CD4-positive, alpha-beta memory T cell (primary cell): ENCODE measurements around the gene TENT4B. TPM values are rescaled to one million over a fixed set of nuclear protein-coding genes. Genes with fewer than 3 reads are reported as not detected.
"Not testable (repeated sequence)": the region's sequence is repeated elsewhere in the genome, so short reads cannot be mapped to it uniquely, and the experiment has no call there.

Source experiments
- CTCF ChIA-PET: fragments of 350-600 bp; sonication (Branson Sonifier 250); formaldehyde crosslinking; loops from one replicate; lab custom pipeline; 2021; ENCODE audit warnings: inconsistent platforms; ENCODE audit not compliant: partially characterized antibody; lab: Charles Lee
- POLR2A ChIA-PET: fragments of 350-600 bp; sonication (Branson Sonifier 250); formaldehyde crosslinking; loops from one replicate; lab custom pipeline; 2021; ENCODE audit not compliant: partially characterized antibody; lab: Charles Lee
- DNase-seq, 5 donors: peaks; one replicate each; pipeline versions ENCODE4 v3.0.0 to v3.0.0-alpha.2; 2020 to 2022; ENCODE audit warnings: mixed read lengths in 1 of 5
- H3K27ac ChIP-seq: one replicate; pipeline ENCODE4 v1.7.0; 2013; ENCODE audit warnings: low read depth, low read length
- H3K27me3 ChIP-seq: 2 replicates; pipeline ENCODE4 v1.7.0; 2013; ENCODE audit warnings: mild to moderate bottlenecking, low read length, moderate library complexity; ENCODE audit not compliant: insufficient read depth
- H3K36me3 ChIP-seq: 2 replicates; pipeline ENCODE4 v1.7.0; 2013; ENCODE audit warnings: mild to moderate bottlenecking, low read length, moderate library complexity; ENCODE audit not compliant: insufficient read depth
- H3K4me1 ChIP-seq: 2 replicates; pipeline ENCODE4 v1.7.0; 2013; ENCODE audit warnings: mild to moderate bottlenecking, low read length, moderate library complexity; ENCODE audit not compliant: insufficient read depth
- H3K4me3 ChIP-seq, 2 donors: one replicate each; pipeline ENCODE4 v1.7.0; 2013; ENCODE audit warnings: low read length in 2 of 2, mild to moderate bottlenecking in 1 of 2
- H3K9me3 ChIP-seq, 2 donors: one replicate each; pipeline ENCODE4 v1.7.0; 2013; ENCODE audit warnings: low read length in 2 of 2, control low read depth in 1 of 2; ENCODE audit not compliant: control insufficient read depth in 1 of 2
- H3K27ac Mint-ChIP-seq, 7 donors: one replicate each; pipeline ENCODE4 v1.8.0; 2020 to 2021; ENCODE audit warnings: mixed read lengths in 7 of 7, mild to moderate bottlenecking in 6 of 7, inconsistent platforms in 3 of 7, moderate library complexity in 3 of 7
- H3K27me3 Mint-ChIP-seq, 2 donors: one replicate each; pipeline ENCODE4 v1.8.0; 2020 to 2021; ENCODE audit warnings: mixed read lengths in 2 of 2
- H3K36me3 Mint-ChIP-seq, 2 donors: one replicate each; pipeline ENCODE4 v1.8.0; 2020 to 2021; ENCODE audit warnings: mixed read lengths in 2 of 2, inconsistent platforms in 1 of 2, mild to moderate bottlenecking in 1 of 2
- H3K4me1 Mint-ChIP-seq, 4 donors: one replicate each; pipeline ENCODE4 v1.8.0; 2020 to 2021; ENCODE audit warnings: mixed read lengths in 4 of 4, mild to moderate bottlenecking in 1 of 4
- H3K4me3 Mint-ChIP-seq, 8 donors: one replicate each; pipeline ENCODE4 v1.8.0; 2020 to 2021; ENCODE audit warnings: mixed read lengths in 8 of 8, mild to moderate bottlenecking in 7 of 8, moderate library complexity in 6 of 8, inconsistent platforms in 3 of 8
- H3K9me3 Mint-ChIP-seq, 8 donors: one replicate each; pipeline ENCODE4 v1.8.0; 2020 to 2021; ENCODE audit warnings: mixed read lengths in 8 of 8, mild to moderate bottlenecking in 5 of 8, inconsistent platforms in 3 of 8, moderate library complexity in 1 of 8
- intact Hi-C: fragments of 100-400 bp; cut with micrococcal nuclease; formaldehyde crosslinking; loops from one replicate; pipeline ENCODE4 v1.15.1; 2023
- polyA plus RNA-seq, 2 donors: library from polyadenylated mRNA; unstranded; fragments of 300-500 nt; fragmentation: Illumina TruSeq; gene quantifications; one replicate each; pipeline ENCODE4 v1.2.3, GENCODE V29; 2021
- total RNA-seq, 2 experiments: library from RNA; stranded (reverse); gene quantifications; one replicate each; pipeline ENCODE4 v1.2.3, GENCODE V29; 2021

Gene TENT4B
- total and polyA plus RNA-seq, 4 experiments from 2014 or later = 2.7 to 23.5 (median 15.2) TPM

- Histone ChIP-seq H3K36me3 (no peaks in the 10 kb centered on the region), H3K27ac (no peak overlapping the region), H3K9me3 (no peaks in the 10 kb centered on the region), H3K4me3 (no peak overlapping the region), H3K27me3 (no peaks in the 10 kb centered on the region), H3K4me1 (no peaks in the 10 kb centered on the region)
- CTCF ChIA-PET = interaction anchor here (1.0 kb wide), 1 partner anchor 11 kb away, joined by 3 read pairs; no protein-coding TSS in a partner anchor
- Mint-ChIP-seq H3K27me3 (no peaks in the 10 kb centered on the region), H3K4me1 (peaks cover 0 to 1% (median 0%) of the 10 kb centered on the region in 4 donors), H3K4me3 (no peak overlapping the region), H3K9me3 (peaks cover 0 to 3% (median 0%) of the 10 kb centered on the region in 8 donors), H3K36me3 (no peaks in the 10 kb centered on the region), H3K27ac (no peak overlapping the region)
- no peak for DNase-seq
- intact Hi-C loops = no loop called here
- POLR2A ChIA-PET = no interaction called here
These were observed 85.2 kb downstream of the TENT4B start for GRCh38 chr16:50238314-50238713.

GRCh38 chr16:50238868-50239301 lies 85.8 kb downstream of the TENT4B start:
- H3K27ac ChIP-seq = no peak overlapping the region
- H3K4me1 Mint-ChIP-seq = peaks cover 0 to 1% (median 0%) of the 10 kb centered on the region in 4 donors
- no peak for DNase-seq
- no peaks in the 10 kb centered on the region for H3K27me3 ChIP-seq
- H3K4me1 ChIP-seq = no peaks in the 10 kb centered on the region
- intact Hi-C loops = no loop called here
- H3K9me3 Mint-ChIP-seq = peaks cover 0 to 3% (median 0%) of the 10 kb centered on the region in 8 donors
- no peak overlapping the region for H3K27ac Mint-ChIP-seq
- ChIA-PET CTCF (no interaction called here), POLR2A (no interaction called here)
- no peaks in the 10 kb centered on the region for H3K27me3 Mint-ChIP-seq
- no peaks in the 10 kb centered on the region for H3K36me3 ChIP-seq
- no peaks in the 10 kb centered on the region for H3K9me3 ChIP-seq
- no peak overlapping the region for H3K4me3 Mint-ChIP-seq
- no peak overlapping the region for H3K4me3 ChIP-seq
- no peaks in the 10 kb centered on the region for H3K36me3 Mint-ChIP-seq

GRCh38 chr16:50243024-50243423 lies 89.9 kb downstream of the TENT4B start:
- H3K27me3 ChIP-seq, H3K4me1 Mint-ChIP-seq, DNase-seq, intact Hi-C loops, H3K27ac ChIP-seq, H3K4me3 ChIP-seq, H3K9me3 ChIP-seq, H3K36me3 Mint-ChIP-seq, H3K27ac Mint-ChIP-seq, H3K9me3 Mint-ChIP-seq, H3K27me3 Mint-ChIP-seq, H3K36me3 ChIP-seq, H3K4me3 Mint-ChIP-seq: not testable (repeated sequence)
- H3K4me1 ChIP-seq = peaks cover 15% of the 10 kb centered on the region
- POLR2A ChIA-PET = interaction anchor here (0.8 to 1.6 kb wide), 2 partner anchors 32 to 96 kb away, joined by 3 to 4 read pairs; no protein-coding TSS in a partner anchor
- CTCF ChIA-PET = interaction anchor here (1.3 kb wide), 1 partner anchor 176 kb away, joined by 3 read pairs; no protein-coding TSS in a partner anchor

- H3K27me3 Mint-ChIP-seq = no peaks in the 10 kb centered on the region
- H3K36me3 Mint-ChIP-seq = no peaks in the 10 kb centered on the region
- no peaks in the 10 kb centered on the region for H3K9me3 Mint-ChIP-seq
- H3K27ac Mint-ChIP-seq = no peak overlapping the region
- Histone ChIP-seq H3K27me3 (no peaks in the 10 kb centered on the region), H3K9me3 (no peaks in the 10 kb centered on the region), H3K4me1 (peaks cover 15% of the 10 kb centered on the region), H3K27ac (no peak overlapping the region), H3K36me3 (no peaks in the 10 kb centered on the region), H3K4me3 (no peak overlapping the region)
- H3K4me3 Mint-ChIP-seq = peak overlapping the region in 2 of 8 donors; percentile 17 to 45
- ChIA-PET CTCF (interaction anchor here (1.3 to 3.2 kb wide), 3 partner anchors 111 to 175 kb away, joined by 3 to 9 read pairs (median 4); no protein-coding TSS in a partner anchor), POLR2A (no interaction called here)
- no peak for DNase-seq
- peaks cover 1 to 8% (median 6%) of the 10 kb centered on the region in 4 donors for H3K4me1 Mint-ChIP-seq
- intact Hi-C loops = no loop called here
These were observed 91.0 kb downstream of the TENT4B start for GRCh38 chr16:50244140-50244503.

GRCh38 chr16:50244504-50245416 lies 91.7 kb downstream of the TENT4B start:
- ChIA-PET POLR2A (interaction anchor here (0.6 to 2.0 kb wide), 6 partner anchors 10 to 436 kb away, joined by 3 to 5 read pairs (median 4); partner anchors contain the start of gene SNX20), CTCF (interaction anchor here (1.0 to 3.2 kb wide), 7 partner anchors 15 to 562 kb away, joined by 3 to 9 read pairs (median 3); no protein-coding TSS in a partner anchor)
- H3K27ac Mint-ChIP-seq = peak overlapping the region in 1 of 7 donors; percentile 15
- no peaks in the 10 kb centered on the region for H3K27me3 Mint-ChIP-seq
- Histone ChIP-seq H3K27me3 (no peaks in the 10 kb centered on the region), H3K4me1 (peaks cover 15% of the 10 kb centered on the region), H3K36me3 (no peaks in the 10 kb centered on the region), H3K9me3 (no peaks in the 10 kb centered on the region), H3K4me3 (peak overlapping the region in 1 of 2 donors; percentile 0), H3K27ac (no peak overlapping the region)
- peaks cover 1 to 8% (median 6%) of the 10 kb centered on the region in 4 donors for H3K4me1 Mint-ChIP-seq
- no peak for DNase-seq
- no peaks in the 10 kb centered on the region for H3K9me3 Mint-ChIP-seq
- H3K4me3 Mint-ChIP-seq = peak overlapping the region; percentile 67 to 84 (median 80)
- no peaks in the 10 kb centered on the region for H3K36me3 Mint-ChIP-seq
- intact Hi-C loops = no loop called here

GRCh38 chr16:50245417-50246298 lies 92.6 kb downstream of the TENT4B start:
- DNase-seq = peak; percentile 25 to 46 (median 30)
- Mint-ChIP-seq H3K9me3 (no peaks in the 10 kb centered on the region), H3K27me3 (no peaks in the 10 kb centered on the region), H3K36me3 (no peaks in the 10 kb centered on the region), H3K27ac (peak overlapping the region in 3 of 7 donors; percentile 15 to 55 (median 38)), H3K4me1 (peaks cover 0 to 8% (median 6%) of the 10 kb centered on the region in 4 donors), H3K4me3 (peak overlapping the region; percentile 67 to 84 (median 80))
- no peaks in the 10 kb centered on the region for H3K27me3 ChIP-seq
- intact Hi-C loops = no loop called here
- H3K36me3 ChIP-seq = no peaks in the 10 kb centered on the region
- ChIA-PET POLR2A (interaction anchor here (0.6 to 2.0 kb wide), 7 partner anchors 10 to 435 kb away, joined by 3 to 5 read pairs (median 4); partner anchors contain the start of gene SNX20), CTCF (interaction anchor here (1.0 to 3.2 kb wide), 7 partner anchors 14 to 561 kb away, joined by 3 to 9 read pairs (median 3); no protein-coding TSS in a partner anchor)
- no peaks in the 10 kb centered on the region for H3K9me3 ChIP-seq
- peaks cover 15% of the 10 kb centered on the region for H3K4me1 ChIP-seq
- H3K27ac ChIP-seq = no peak overlapping the region
- H3K4me3 ChIP-seq = peak overlapping the region in 1 of 2 donors; percentile 0
